Measurements from ENCODE around the gene SENP8.
"Not testable (repeated sequence)": the region's sequence is repeated elsewhere in the genome, so short reads cannot be mapped to it uniquely, and the experiment has no call there.

The SENP8 gene

GRCh38 chr15:72098040-72098439, 20.2 kb upstream of the SENP8 start:
- H3K36me3 ChIP-seq (ENCODE audit: insufficient read depth, low read length), result no peaks in the 10 kb centered on the region
- H3K4me1 ChIP-seq (ENCODE audit: insufficient read depth, low read length), result no peaks in the 10 kb centered on the region
- H3K9ac ChIP-seq (ENCODE audit: low read depth, low read length), result no peak overlapping the region
- no peaks in the 10 kb centered on the region for H3K9me3 ChIP-seq (ENCODE audit: control insufficient read depth, insufficient read depth, low read length)

- no peaks in the 10 kb centered on the region for H3K9me3 ChIP-seq (ENCODE audit: control insufficient read depth, insufficient read depth, low read length)
- H3K36me3 ChIP-seq (ENCODE audit: insufficient read depth, low read length), result no peaks in the 10 kb centered on the region
- no peaks in the 10 kb centered on the region for H3K4me1 ChIP-seq (ENCODE audit: insufficient read depth, low read length)
- no peak overlapping the region for H3K9ac ChIP-seq (ENCODE audit: low read depth, low read length)
Measured at GRCh38 chr15:72099155-72099554, 19.0 kb upstream of the SENP8 start.

- H3K36me3 ChIP-seq (ENCODE audit: insufficient read depth, low read length); H3K9me3 ChIP-seq (ENCODE audit: control insufficient read depth, insufficient read depth, low read length); H3K4me1 ChIP-seq (ENCODE audit: insufficient read depth, low read length); H3K9ac ChIP-seq (ENCODE audit: low read depth, low read length): not testable (repeated sequence)
Measured at GRCh38 chr15:72100551-72100950, 17.7 kb upstream of the SENP8 start.

GRCh38 chr15:72105111-72105510, 13.1 kb upstream of the SENP8 start:
- Histone ChIP-seq H3K9me3 (ENCODE audit: control insufficient read depth, insufficient read depth, low read length) (no peaks in the 10 kb centered on the region), H3K9ac (ENCODE audit: low read depth, low read length) (no peak overlapping the region), H3K36me3 (ENCODE audit: insufficient read depth, low read length) (no peaks in the 10 kb centered on the region), H3K4me1 (ENCODE audit: insufficient read depth, low read length) (no peaks in the 10 kb centered on the region)

- no peak overlapping the region for H3K9ac ChIP-seq (ENCODE audit: low read depth, low read length)
- no peaks in the 10 kb centered on the region for H3K36me3 ChIP-seq (ENCODE audit: insufficient read depth, low read length)
- no peaks in the 10 kb centered on the region for H3K9me3 ChIP-seq (ENCODE audit: control insufficient read depth, insufficient read depth, low read length)
- no peaks in the 10 kb centered on the region for H3K4me1 ChIP-seq (ENCODE audit: insufficient read depth, low read length)
Measured at GRCh38 chr15:72106068-72106467, 12.1 kb upstream of the SENP8 start.

- H3K9ac ChIP-seq (ENCODE audit: low read depth, low read length), result no peak overlapping the region
- no peaks in the 10 kb centered on the region for H3K36me3 ChIP-seq (ENCODE audit: insufficient read depth, low read length)
- no peaks in the 10 kb centered on the region for H3K9me3 ChIP-seq (ENCODE audit: control insufficient read depth, insufficient read depth, low read length)
- H3K4me1 ChIP-seq (ENCODE audit: insufficient read depth, low read length), result no peaks in the 10 kb centered on the region
Measured at GRCh38 chr15:72110355-72110754, 7.8 kb upstream of the SENP8 start.

- H3K9me3 ChIP-seq (ENCODE audit: control insufficient read depth, insufficient read depth, low read length), result no peaks in the 10 kb centered on the region
- no peaks in the 10 kb centered on the region for H3K4me1 ChIP-seq (ENCODE audit: insufficient read depth, low read length)
- no peak overlapping the region for H3K9ac ChIP-seq (ENCODE audit: low read depth, low read length)
- H3K36me3 ChIP-seq (ENCODE audit: insufficient read depth, low read length), result no peaks in the 10 kb centered on the region
Measured at GRCh38 chr15:72112116-72112515, 6.1 kb upstream of the SENP8 start.

GRCh38 chr15:72112805-72113204, 5.4 kb upstream of the SENP8 start:
- H3K36me3 ChIP-seq (ENCODE audit: insufficient read depth, low read length), result no peaks in the 10 kb centered on the region
- no peaks in the 10 kb centered on the region for H3K4me1 ChIP-seq (ENCODE audit: insufficient read depth, low read length)
- H3K9ac ChIP-seq (ENCODE audit: low read depth, low read length), result no peak overlapping the region
- H3K9me3 ChIP-seq (ENCODE audit: control insufficient read depth, insufficient read depth, low read length), result no peaks in the 10 kb centered on the region

- Histone ChIP-seq H3K4me1 (ENCODE audit: insufficient read depth, low read length) (no peaks in the 10 kb centered on the region), H3K9ac (ENCODE audit: low read depth, low read length) (no peak overlapping the region), H3K9me3 (ENCODE audit: control insufficient read depth, insufficient read depth, low read length) (no peaks in the 10 kb centered on the region), H3K36me3 (ENCODE audit: insufficient read depth, low read length) (no peaks in the 10 kb centered on the region)
Measured at GRCh38 chr15:72113347-72114031, 4.7 kb upstream of the SENP8 start.

GRCh38 chr15:72116731-72117485, 1.3 kb upstream of the SENP8 start:
- Histone ChIP-seq H3K9ac (ENCODE audit: low read depth, low read length) (peak overlapping the region; percentile 79), H3K4me1 (ENCODE audit: insufficient read depth, low read length) (no peaks in the 10 kb centered on the region), H3K36me3 (ENCODE audit: insufficient read depth, low read length) (no peaks in the 10 kb centered on the region), H3K9me3 (ENCODE audit: control insufficient read depth, insufficient read depth, low read length) (no peaks in the 10 kb centered on the region)

- Histone ChIP-seq H3K9me3 (ENCODE audit: control insufficient read depth, insufficient read depth, low read length) (no peaks in the 10 kb centered on the region), H3K9ac (ENCODE audit: low read depth, low read length) (peak overlapping the region; percentile 79), H3K4me1 (ENCODE audit: insufficient read depth, low read length) (no peaks in the 10 kb centered on the region; the same call in 1 of the 2 replicates), H3K36me3 (ENCODE audit: insufficient read depth, low read length) (no peaks in the 10 kb centered on the region)
Measured at GRCh38 chr15:72117486-72118016, 652 bp upstream of the SENP8 start.

- Histone ChIP-seq H3K36me3 (ENCODE audit: insufficient read depth, low read length) (no peaks in the 10 kb centered on the region), H3K9ac (ENCODE audit: low read depth, low read length) (no peak overlapping the region), H3K4me1 (ENCODE audit: insufficient read depth, low read length) (no peaks in the 10 kb centered on the region; the same call in 1 of the 2 replicates), H3K9me3 (ENCODE audit: control insufficient read depth, insufficient read depth, low read length) (no peaks in the 10 kb centered on the region)
Measured at GRCh38 chr15:72124218-72124617, 6.0 kb downstream of the SENP8 start.

GRCh38 chr15:72127724-72128322, 9.6 kb downstream of the SENP8 start:
- Histone ChIP-seq H3K9me3 (ENCODE audit: control insufficient read depth, insufficient read depth, low read length) (no peaks in the 10 kb centered on the region), H3K9ac (ENCODE audit: low read depth, low read length) (no peak overlapping the region), H3K4me1 (ENCODE audit: insufficient read depth, low read length) (no peaks in the 10 kb centered on the region), H3K36me3 (ENCODE audit: insufficient read depth, low read length) (no peaks in the 10 kb centered on the region)

GRCh38 chr15:72128359-72128758, 10.2 kb downstream of the SENP8 start:
- Histone ChIP-seq H3K36me3 (ENCODE audit: insufficient read depth, low read length) (no peaks in the 10 kb centered on the region), H3K4me1 (ENCODE audit: insufficient read depth, low read length) (no peaks in the 10 kb centered on the region), H3K9me3 (ENCODE audit: control insufficient read depth, insufficient read depth, low read length) (no peaks in the 10 kb centered on the region), H3K9ac (ENCODE audit: low read depth, low read length) (no peak overlapping the region)

GRCh38 chr15:72130272-72130671, 12.1 kb downstream of the SENP8 start:
- no peak overlapping the region for H3K9ac ChIP-seq (ENCODE audit: low read depth, low read length)
- H3K36me3 ChIP-seq (ENCODE audit: insufficient read depth, low read length), result no peaks in the 10 kb centered on the region
- H3K9me3 ChIP-seq (ENCODE audit: control insufficient read depth, insufficient read depth, low read length), result no peaks in the 10 kb centered on the region
- H3K4me1 ChIP-seq (ENCODE audit: insufficient read depth, low read length), result no peaks in the 10 kb centered on the region
